ENCODE data around the gene P2RX1.
"Not testable (repeated sequence)": the region's sequence is repeated elsewhere in the genome, so short reads cannot be mapped to it uniquely, and the experiment has no call there.

P2RX1 gene

DNA sequence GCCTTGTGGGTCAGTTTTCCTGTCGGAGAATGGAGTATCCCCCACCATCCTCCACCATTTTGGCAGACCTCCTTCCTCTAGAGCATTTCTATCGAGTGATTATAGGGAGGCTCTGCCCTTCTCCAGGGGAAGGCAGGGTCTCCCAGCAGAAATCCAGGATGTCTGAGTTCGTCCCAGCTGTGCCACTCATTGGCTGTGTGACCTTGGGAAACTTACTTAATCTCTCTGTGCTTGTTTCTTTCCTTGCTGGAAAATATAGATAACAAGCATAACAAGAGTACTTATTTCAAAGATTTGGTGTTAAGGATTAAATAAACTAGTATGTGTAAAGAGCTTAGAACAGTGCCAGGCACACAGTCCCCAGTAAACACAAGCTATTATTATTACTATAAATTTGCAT is 33.2 kb upstream of the P2RX1 start:
- peaks cover 30% of the 10 kb centered on the region for H3K36me3 ChIP-seq (ENCODE audit: control insufficient read depth, insufficient read depth, low read length)
- H3K4me3 ChIP-seq (replicated peaks; ENCODE audit: low read depth, low read length), result no peak overlapping the region
- TF ChIP-seq, protein P1, sequence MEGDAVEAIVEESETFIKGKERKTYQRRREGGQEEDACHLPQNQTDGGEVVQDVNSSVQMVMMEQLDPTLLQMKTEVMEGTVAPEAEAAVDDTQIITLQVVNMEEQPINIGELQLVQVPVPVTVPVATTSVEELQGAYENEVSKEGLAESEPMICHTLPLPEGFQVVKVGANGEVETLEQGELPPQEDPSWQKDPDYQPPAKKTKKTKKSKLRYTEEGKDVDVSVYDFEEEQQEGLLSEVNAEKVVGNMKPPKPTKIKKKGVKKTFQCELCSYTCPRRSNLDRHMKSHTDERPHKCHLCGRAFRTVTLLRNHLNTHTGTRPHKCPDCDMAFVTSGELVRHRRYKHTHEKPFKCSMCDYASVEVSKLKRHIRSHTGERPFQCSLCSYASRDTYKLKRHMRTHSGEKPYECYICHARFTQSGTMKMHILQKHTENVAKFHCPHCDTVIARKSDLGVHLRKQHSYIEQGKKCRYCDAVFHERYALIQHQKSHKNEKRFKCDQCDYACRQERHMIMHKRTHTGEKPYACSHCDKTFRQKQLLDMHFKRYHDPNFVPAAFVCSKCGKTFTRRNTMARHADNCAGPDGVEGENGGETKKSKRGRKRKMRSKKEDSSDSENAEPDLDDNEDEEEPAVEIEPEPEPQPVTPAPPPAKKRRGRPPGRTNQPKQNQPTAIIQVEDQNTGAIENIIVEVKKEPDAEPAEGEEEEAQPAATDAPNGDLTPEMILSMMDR (IDR thresholded peaks at IDR 0.05; ENCODE audit: insufficient read depth, low read length, poor library complexity, severe bottlenecking), result no peak

DNA sequence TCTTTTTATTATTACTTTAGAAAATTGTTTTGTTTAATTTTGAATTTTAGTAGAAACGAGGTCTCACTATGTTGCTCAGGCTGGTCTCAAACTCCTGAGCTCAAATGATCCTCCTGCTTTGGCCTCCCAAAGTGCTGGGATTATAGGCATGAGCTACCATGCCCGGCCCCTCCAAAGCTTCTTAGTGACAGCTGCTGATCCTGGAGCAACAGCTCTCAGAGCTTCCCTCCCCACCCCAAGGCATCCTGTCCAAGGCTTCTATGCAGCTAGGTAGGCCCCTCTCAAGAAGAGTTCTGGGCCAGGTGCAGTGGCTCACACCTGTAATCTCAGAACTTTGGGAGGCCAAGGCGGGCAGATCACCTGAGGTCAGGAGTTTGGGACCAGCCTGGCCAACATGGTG is 32.3 kb upstream of the P2RX1 start:
- not testable (repeated sequence) for H3K27me3 ChIP-seq (replicated peaks; ENCODE audit: control insufficient read depth, insufficient read depth, low read length)
- H3K36me3 ChIP-seq (ENCODE audit: control insufficient read depth, insufficient read depth, low read length), result peaks cover 37% of the 10 kb centered on the region

More for the DNA sequence above, 33.2 kb upstream of the P2RX1 start:
- no peaks in the 10 kb centered on the region for H3K27me3 ChIP-seq (replicated peaks; ENCODE audit: control insufficient read depth, insufficient read depth, low read length)
- no peak for DNase-seq (ENCODE audit: extremely low read depth, insufficient read length)

DNA sequence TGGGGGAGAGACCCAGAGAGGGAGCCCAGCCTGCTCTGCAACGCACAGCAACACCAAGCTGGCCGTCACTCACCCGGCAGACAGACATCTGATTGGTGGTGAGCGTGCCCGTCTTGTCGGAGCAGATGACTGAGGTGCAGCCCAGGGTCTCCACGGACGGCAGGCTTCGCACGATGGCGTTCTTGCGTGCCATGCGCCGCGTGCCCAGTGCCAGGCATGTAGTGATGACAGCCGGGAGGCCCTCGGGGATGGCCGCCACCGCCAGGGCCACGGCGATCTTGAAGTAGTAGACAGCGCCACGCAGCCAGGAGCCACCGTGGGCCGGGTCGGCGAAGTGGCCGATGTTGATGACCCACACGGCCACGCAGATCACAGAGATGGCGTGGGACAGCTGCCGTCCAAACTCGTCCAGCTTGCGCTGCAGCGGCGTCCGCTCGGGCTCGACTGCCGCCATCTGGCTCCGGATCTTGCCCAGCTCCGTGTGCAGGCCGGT is 31.1 kb upstream of the P2RX1 start:
- Histone ChIP-seq H3K36me3 (ENCODE audit: control insufficient read depth, insufficient read depth, low read length) (peaks cover 42% of the 10 kb centered on the region), H3K4me3 (replicated peaks; ENCODE audit: low read depth, low read length) (no peak overlapping the region), H3K27me3 (replicated peaks; ENCODE audit: control insufficient read depth, insufficient read depth, low read length) (no peaks in the 10 kb centered on the region)
- TF ChIP-seq, protein P1 (IDR thresholded peaks at IDR 0.05; ENCODE audit: insufficient read depth, low read length, poor library complexity, severe bottlenecking), result no peak
- no peak for DNase-seq (ENCODE audit: extremely low read depth, insufficient read length)

More for the DNA sequence above, 32.3 kb upstream of the P2RX1 start:
- not testable (repeated sequence) for H3K4me3 ChIP-seq (replicated peaks; ENCODE audit: low read depth, low read length); DNase-seq (ENCODE audit: extremely low read depth, insufficient read length)

DNA sequence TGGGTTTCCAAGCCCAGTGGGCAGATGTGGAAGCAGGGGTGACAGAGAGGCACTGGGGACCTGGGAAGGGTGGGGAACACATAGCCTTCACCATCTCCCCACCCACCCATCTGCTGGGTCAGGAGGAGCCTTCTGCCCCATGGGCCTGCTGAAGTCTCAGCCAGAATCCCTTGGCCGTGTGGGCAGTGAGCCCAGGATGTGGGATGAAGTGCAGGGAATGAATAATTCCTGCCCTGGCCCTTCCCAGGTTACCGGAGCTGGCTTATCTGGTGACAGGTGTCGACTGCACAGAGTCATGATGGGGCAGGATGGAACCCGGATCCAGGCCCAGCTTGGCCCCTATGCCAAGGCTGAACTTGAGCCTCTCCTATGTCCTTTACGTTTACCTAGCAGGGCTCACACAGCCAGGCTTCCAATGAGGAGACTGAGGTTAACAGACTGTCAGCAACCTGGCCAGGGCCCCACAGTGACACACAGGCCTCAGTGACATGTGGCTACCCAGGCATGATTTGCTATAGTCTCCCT is 30.5 kb upstream of the P2RX1 start:
- no peak overlapping the region for H3K4me3 ChIP-seq (replicated peaks; ENCODE audit: low read depth, low read length)
- TF ChIP-seq, protein P1 (IDR thresholded peaks at IDR 0.05; ENCODE audit: insufficient read depth, low read length, poor library complexity, severe bottlenecking), result no peak
- no peaks in the 10 kb centered on the region for H3K27me3 ChIP-seq (replicated peaks; ENCODE audit: control insufficient read depth, insufficient read depth, low read length)
- DNase-seq (ENCODE audit: extremely low read depth, insufficient read length), result no peak
- H3K36me3 ChIP-seq (ENCODE audit: control insufficient read depth, insufficient read depth, low read length), result peaks cover 47% of the 10 kb centered on the region

DNA sequence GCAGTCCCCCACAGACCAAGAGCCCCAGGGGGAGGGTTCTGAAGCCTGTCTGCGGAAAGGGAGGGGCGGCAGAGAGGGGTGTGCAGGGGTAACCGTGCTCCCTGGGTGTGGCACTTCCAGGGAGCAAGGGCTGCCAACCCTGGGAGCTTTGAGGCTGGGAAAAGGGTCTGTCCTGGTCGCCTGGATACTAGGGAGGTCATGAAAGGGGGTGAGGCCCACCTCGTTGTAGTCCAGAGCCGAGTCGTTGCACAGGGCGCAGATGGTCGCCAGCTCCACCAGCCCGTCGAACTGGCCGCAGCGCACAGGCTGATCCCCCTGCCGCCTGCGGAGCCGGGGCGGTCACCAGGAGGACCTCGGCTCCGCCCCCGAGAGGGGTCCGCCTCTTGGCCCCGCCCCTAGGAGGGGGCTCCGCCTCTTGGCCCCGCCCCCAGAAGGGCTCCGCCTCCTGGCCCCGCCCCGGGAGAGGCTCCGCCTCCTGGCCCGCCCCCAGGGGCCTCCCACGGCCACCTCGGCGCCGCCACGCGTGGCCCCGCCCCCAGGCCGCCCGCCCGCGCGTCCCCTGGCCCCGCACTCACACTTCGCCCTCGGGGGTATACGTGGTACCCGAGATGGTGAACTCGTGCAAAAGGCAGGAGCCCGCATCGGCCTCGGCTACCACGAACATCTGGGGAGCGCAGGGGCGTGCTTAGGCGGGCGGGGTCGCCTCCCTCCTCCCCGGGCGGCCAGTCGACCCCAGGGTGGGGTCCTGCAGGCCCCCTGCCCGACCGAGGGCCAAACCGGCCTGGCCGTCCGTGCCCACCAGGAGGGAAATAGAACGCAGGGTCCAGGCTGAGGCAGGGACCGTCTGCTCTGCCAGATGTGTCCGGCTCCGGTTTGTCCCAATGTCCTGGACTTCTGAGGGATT is 28.5 kb upstream of the P2RX1 start:
- H3K27me3 ChIP-seq (replicated peaks; ENCODE audit: control insufficient read depth, insufficient read depth, low read length), result no peaks in the 10 kb centered on the region
- DNase-seq (ENCODE audit: extremely low read depth, insufficient read length), result no peak
- H3K4me3 ChIP-seq (replicated peaks; ENCODE audit: low read depth, low read length), result no peak overlapping the region
- H3K36me3 ChIP-seq (ENCODE audit: control insufficient read depth, insufficient read depth, low read length), result peaks cover 53% of the 10 kb centered on the region
- TF ChIP-seq, protein P1 (IDR thresholded peaks at IDR 0.05; ENCODE audit: insufficient read depth, low read length, poor library complexity, severe bottlenecking), result no peak

DNA sequence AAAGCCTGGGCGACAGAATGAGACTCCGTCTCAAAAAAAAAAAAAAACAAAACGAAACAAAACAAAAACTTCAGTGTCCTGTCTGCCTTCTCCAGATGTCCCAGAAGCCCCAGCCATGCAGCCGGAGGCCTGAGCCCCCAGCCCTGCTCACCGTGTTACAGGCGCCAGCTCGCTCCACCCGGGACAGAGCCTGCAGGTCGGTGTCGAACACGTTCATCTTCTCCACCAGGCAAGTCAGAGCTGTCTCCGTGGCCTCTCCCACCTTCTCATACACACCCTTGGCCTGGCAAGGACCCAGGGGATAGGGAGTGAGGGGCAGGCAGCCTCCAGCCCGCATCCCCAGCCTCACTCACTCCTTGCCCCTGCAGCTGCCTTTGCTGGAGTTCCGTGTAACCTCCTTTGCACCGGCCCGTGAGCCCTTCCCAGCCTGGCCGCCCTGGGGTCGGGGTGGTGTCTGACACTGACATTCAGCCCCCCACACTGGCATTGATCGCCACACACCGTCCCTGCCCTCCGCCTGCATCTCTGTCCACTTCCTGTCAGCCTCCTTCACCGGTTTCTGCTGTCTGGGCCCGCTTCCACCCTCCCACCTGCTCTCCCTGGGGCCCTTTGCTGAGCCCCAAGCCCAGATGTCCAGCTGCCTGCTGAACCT is 27.1 kb upstream of the P2RX1 start:
- DNase-seq (ENCODE audit: extremely low read depth, insufficient read length), result no peak
- Histone ChIP-seq H3K4me3 (replicated peaks; ENCODE audit: low read depth, low read length) (no peak overlapping the region), H3K36me3 (ENCODE audit: control insufficient read depth, insufficient read depth, low read length) (peaks cover 51% of the 10 kb centered on the region), H3K27me3 (replicated peaks; ENCODE audit: control insufficient read depth, insufficient read depth, low read length) (no peaks in the 10 kb centered on the region)
- TF ChIP-seq, protein P1 (IDR thresholded peaks at IDR 0.05; ENCODE audit: insufficient read depth, low read length, poor library complexity, severe bottlenecking), result no peak
